Mucosa of stomach (tissue), 1 donor: ENCODE data around the gene CALN1.
"Not testable (repeated sequence)": the region's sequence is repeated elsewhere in the genome, so short reads cannot be mapped to it uniquely, and the experiment has no call there.

ENCODE experiments used
- H3K27me3 ChIP-seq: one replicate; pipeline ENCODE4 v1.7.0; 2013; ENCODE audit warnings: mild to moderate bottlenecking, low read length; ENCODE audit not compliant: control insufficient read depth, insufficient read depth
- H3K36me3 ChIP-seq: one replicate; pipeline ENCODE4 v1.7.0; 2013; ENCODE audit warnings: low read length; ENCODE audit not compliant: control insufficient read depth, insufficient read depth
- H3K4me1 ChIP-seq: one replicate; pipeline ENCODE4 v1.7.0; 2013; ENCODE audit warnings: mild to moderate bottlenecking, low read length; ENCODE audit not compliant: control insufficient read depth, insufficient read depth
- H3K4me3 ChIP-seq: one replicate; pipeline ENCODE4 v1.7.0; 2013; ENCODE audit warnings: low read length
- H3K9ac ChIP-seq: one replicate; pipeline ENCODE4 v1.7.0; 2013; ENCODE audit warnings: mild to moderate bottlenecking, low read length, moderate library complexity
- H3K9me3 ChIP-seq: one replicate; pipeline ENCODE4 v1.7.0; 2013; ENCODE audit warnings: mild to moderate bottlenecking, low read length, moderate library complexity; ENCODE audit not compliant: control insufficient read depth
- donor health status: Pancreatic carcinoma.

The CALN1 gene

GRCh38 chr7:71766016-71766415, 646.1 kb downstream of the CALN1 start:
- no peaks in the 10 kb centered on the region for H3K27me3 ChIP-seq
- H3K9me3 ChIP-seq: no peaks in the 10 kb centered on the region
- H3K4me1 ChIP-seq: no peaks in the 10 kb centered on the region
- no peaks in the 10 kb centered on the region for H3K36me3 ChIP-seq
- no peak overlapping the region for H3K4me3 ChIP-seq
- H3K9ac ChIP-seq: no peak overlapping the region

GRCh38 chr7:71761336-71761735, 650.8 kb downstream of the CALN1 start:
- Histone ChIP-seq H3K27me3 (no peaks in the 10 kb centered on the region), H3K36me3 (no peaks in the 10 kb centered on the region), H3K9me3 (no peaks in the 10 kb centered on the region), H3K4me3 (no peak overlapping the region), H3K9ac (no peak overlapping the region), H3K4me1 (no peaks in the 10 kb centered on the region)

- H3K4me1 ChIP-seq: peaks cover 6% of the 10 kb centered on the region
- no peaks in the 10 kb centered on the region for H3K9me3 ChIP-seq
- H3K4me3 ChIP-seq: no peak overlapping the region
- H3K27me3 ChIP-seq: peaks cover 18% of the 10 kb centered on the region
- H3K9ac ChIP-seq: no peak overlapping the region
- no peaks in the 10 kb centered on the region for H3K36me3 ChIP-seq
Observed at GRCh38 chr7:71754828-71755227, 657.3 kb downstream of the CALN1 start.

- H3K4me1 ChIP-seq: peaks cover 6% of the 10 kb centered on the region
Observed at GRCh38 chr7:71753956-71754664, 658.0 kb downstream of the CALN1 start.

GRCh38 chr7:71753236-71753635, 658.9 kb downstream of the CALN1 start:
- peaks cover 6% of the 10 kb centered on the region for H3K4me1 ChIP-seq
- H3K9me3 ChIP-seq: no peaks in the 10 kb centered on the region
- no peaks in the 10 kb centered on the region for H3K36me3 ChIP-seq
- no peak overlapping the region for H3K9ac ChIP-seq
- no peak overlapping the region for H3K4me3 ChIP-seq
- peaks cover 18% of the 10 kb centered on the region for H3K27me3 ChIP-seq

More at GRCh38 chr7:71753956-71754664, 658.0 kb downstream of the CALN1 start:
- Histone ChIP-seq H3K4me3 (no peak overlapping the region), H3K9me3 (no peaks in the 10 kb centered on the region), H3K9ac (no peak overlapping the region), H3K36me3 (no peaks in the 10 kb centered on the region), H3K27me3 (peaks cover 18% of the 10 kb centered on the region)

GRCh38 chr7:71752171-71752935, 659.8 kb downstream of the CALN1 start:
- Histone ChIP-seq H3K4me1 (peaks cover 6% of the 10 kb centered on the region), H3K27me3 (peaks cover 18% of the 10 kb centered on the region), H3K9me3 (no peaks in the 10 kb centered on the region), H3K9ac (no peak overlapping the region), H3K4me3 (no peak overlapping the region), H3K36me3 (no peaks in the 10 kb centered on the region)

GRCh38 chr7:71750290-71750689, 661.8 kb downstream of the CALN1 start:
- Histone ChIP-seq H3K27me3 (peaks cover 18% of the 10 kb centered on the region), H3K4me1 (peaks cover 6% of the 10 kb centered on the region), H3K9me3 (no peaks in the 10 kb centered on the region), H3K9ac (no peak overlapping the region), H3K4me3 (no peak overlapping the region), H3K36me3 (no peaks in the 10 kb centered on the region)

GRCh38 chr7:71746006-71746405, 666.1 kb downstream of the CALN1 start:
- no peaks in the 10 kb centered on the region for H3K27me3 ChIP-seq
- H3K4me3 ChIP-seq: no peak overlapping the region
- H3K4me1 ChIP-seq: no peaks in the 10 kb centered on the region
- no peak overlapping the region for H3K9ac ChIP-seq
- no peaks in the 10 kb centered on the region for H3K36me3 ChIP-seq
- H3K9me3 ChIP-seq: no peaks in the 10 kb centered on the region

GRCh38 chr7:71740174-71740560, 672.0 kb downstream of the CALN1 start:
- H3K36me3 ChIP-seq: no peaks in the 10 kb centered on the region
- H3K4me1 ChIP-seq: no peaks in the 10 kb centered on the region
- H3K9ac ChIP-seq: no peak overlapping the region
- H3K9me3 ChIP-seq: no peaks in the 10 kb centered on the region
- H3K27me3 ChIP-seq: no peaks in the 10 kb centered on the region
- no peak overlapping the region for H3K4me3 ChIP-seq

GRCh38 chr7:71739520-71740173, 672.5 kb downstream of the CALN1 start:
- Histone ChIP-seq H3K9ac (no peak overlapping the region), H3K4me1 (no peaks in the 10 kb centered on the region)

GRCh38 chr7:71737931-71738540, 674.1 kb downstream of the CALN1 start:
- not testable (repeated sequence) for H3K36me3 ChIP-seq, H3K9me3 ChIP-seq, H3K9ac ChIP-seq, H3K4me3 ChIP-seq, H3K4me1 ChIP-seq, H3K27me3 ChIP-seq

More at GRCh38 chr7:71739520-71740173, 672.5 kb downstream of the CALN1 start:
- H3K9me3 ChIP-seq: no peaks in the 10 kb centered on the region
- no peaks in the 10 kb centered on the region for H3K36me3 ChIP-seq
- H3K4me3 ChIP-seq: no peak overlapping the region
- H3K27me3 ChIP-seq: no peaks in the 10 kb centered on the region
